GM12878 (cell line): ENCODE data around the gene C21orf91. TPM values are rescaled to one million over a fixed set of nuclear protein-coding genes. Genes with fewer than 3 reads are reported as not detected.

Source experiments
- ASH2L ChIP-seq: fragments of 300-600, 200-600 bp; sonication (generic); IDR thresholded peaks from 2 replicates; pipeline ENCODE4 v1.6.1; 2017; ENCODE audit warnings: low read depth, mild to moderate bottlenecking, borderline replicate concordance
- BCLAF1 ChIP-seq: fragments of 450-650 bp; IDR thresholded peaks from 2 replicates; pipeline ENCODE4 v1.6.1; 2017; ENCODE audit warnings: antibody characterized with exemption, mild to moderate bottlenecking, moderate library complexity
- CBFB ChIP-seq: IDR thresholded peaks from 2 replicates; pipeline ENCODE4 v1.6.1; 2016; ENCODE audit warnings: antibody characterized with exemption, low read depth
- CBX3 ChIP-seq: fragments of 200-600 bp; sonication (generic); IDR thresholded peaks from 2 replicates; pipeline ENCODE4 v1.6.1; 2016; ENCODE audit warnings: low read depth, borderline replicate concordance
- CHD1 ChIP-seq: IDR thresholded peaks from 2 replicates; pipeline ENCODE4 v1.6.1; 2012; ENCODE audit warnings: low read depth, low read length, improper control_type of control experiment
- CHD2 ChIP-seq: IDR thresholded peaks from 2 replicates; pipeline ENCODE4 v1.6.1; 2011; ENCODE audit warnings: low read depth, low read length, improper control_type of control experiment, borderline replicate concordance
- CREM ChIP-seq: IDR thresholded peaks from 2 replicates; pipeline ENCODE4 v1.6.1; 2014; ENCODE audit warnings: antibody characterized with exemption, low read depth
- HDAC6 ChIP-seq: fragments of 200-600 bp; sonication (generic); IDR thresholded peaks from one replicate; pipeline ENCODE4 v1.8.0; 2017; ENCODE audit warnings: antibody characterized with exemption; ENCODE audit not compliant: unreplicated experiment
- HDGF ChIP-seq: fragments of 450-650 bp; IDR thresholded peaks from 2 replicates; pipeline ENCODE4 v1.6.1; 2016; ENCODE audit warnings: antibody characterized with exemption
- IKZF2 ChIP-seq, 2 experiments: fragments of 450-650 bp; IDR thresholded peaks; 2 replicates each; pipeline ENCODE4 v1.6.1; 2017; ENCODE audit warnings: mild to moderate bottlenecking in 2 of 2, moderate library complexity in 2 of 2
- MEF2B ChIP-seq: fragments of 450-650 bp; IDR thresholded peaks from 2 replicates; pipeline ENCODE4 v1.6.1; 2018; ENCODE audit warnings: mild to moderate bottlenecking, moderate library complexity; ENCODE audit not compliant: partially characterized antibody, poor library complexity, severe bottlenecking
- NBN ChIP-seq: fragments of 450-650 bp; IDR thresholded peaks from 2 replicates; pipeline ENCODE4 v1.6.1; 2016
- NR2F1 ChIP-seq: fragments of 450-650 bp; conservative IDR thresholded peaks from 2 replicates; pipeline ENCODE4 v1.6.1; 2017; ENCODE audit warnings: mild to moderate bottlenecking
- PBX3 ChIP-seq: IDR thresholded peaks from 2 replicates; pipeline ENCODE4 v1.6.1; 2011; ENCODE audit warnings: mild to moderate bottlenecking, low read depth, low read length, moderate library complexity; ENCODE audit not compliant: insufficient replicate concordance
- SMC3 ChIP-seq: IDR thresholded peaks from 2 replicates; pipeline ENCODE4 v1.6.1; 2011; ENCODE audit warnings: low read length, improper control_type of control experiment, borderline replicate concordance
- SREBF1 ChIP-seq: IDR thresholded peaks from 2 replicates; pipeline ENCODE4 v1.6.1; 2012; ENCODE audit warnings: mild to moderate bottlenecking, low read length
- SUZ12 ChIP-seq: fragments of 200-600 bp; sonication (generic); IDR thresholded peaks from one replicate; pipeline ENCODE4 v1.6.1; 2018; ENCODE audit warnings: antibody characterized with exemption, mild to moderate bottlenecking; ENCODE audit not compliant: unreplicated experiment
- USF1 ChIP-seq: IDR thresholded peaks from 2 replicates; pipeline ENCODE4 v1.6.1; 2011; ENCODE audit warnings: borderline replicate concordance, low read depth, mild to moderate bottlenecking, moderate library complexity, mixed read lengths, low read length; ENCODE audit not compliant: insufficient read depth; ENCODE audit errors: extremely low read length
- USF2 ChIP-seq: IDR thresholded peaks from 2 replicates; pipeline ENCODE4 v1.6.1; 2011; ENCODE audit warnings: low read depth, low read length, improper control_type of control experiment, borderline replicate concordance
- YY1 ChIP-seq: IDR thresholded peaks from 2 replicates; pipeline ENCODE4 v1.6.1; 2011; ENCODE audit warnings: low read depth, mild to moderate bottlenecking, low read length
- ZNF207 ChIP-seq: fragments of 450-650 bp; IDR thresholded peaks from 2 replicates; pipeline ENCODE4 v1.6.1; 2014; ENCODE audit warnings: antibody characterized with exemption, mild to moderate bottlenecking, borderline replicate concordance
- ZNF622 ChIP-seq: fragments of 450-650 bp; IDR thresholded peaks from 2 replicates; pipeline ENCODE4 v1.6.1; 2017; ENCODE audit warnings: mild to moderate bottlenecking, inconsistent platforms
- polyA plus RNA-seq, 11 experiments: library from polyadenylated mRNA; depleted of rRNA in 4 of 11; unstranded in 6 of 11; stranded (reverse) in 5 of 11; fragments of >200 nt; fragmentation: Nextera tagmentation in 4 of 11; fragmentation: Illumina TruSeq in 1 of 11; extraction: Ambion mirVana in 4 of 11; extraction: Trizol in 1 of 11; gene quantifications; 1 replicate in 1 of 11; 2 replicates in 10 of 11; pipeline versions ENCODE4 v1.2.1 to v1.2.3, GENCODE V29; 2011 to 2016; ENCODE audit warnings: inconsistent platforms in 2 of 11, missing spikeins in 2 of 11, low read depth in 1 of 11
- total RNA-seq, 4 experiments: library from RNA; depleted of rRNA in 3 of 4; stranded (reverse); fragments of >200 nt in 3 of 4; fragmentation: Illumina TruSeq in 1 of 4; extraction: Trizol in 1 of 4; gene quantifications; 2 replicates each; pipeline versions ENCODE4 v1.2.1 to v1.2.3, GENCODE V29; 2013 to 2021
- TF ChIP-seq, protein P1 (sequence below): fragments of 150-350 bp; IDR thresholded peaks from 2 replicates; pipeline ENCODE4 v1.6.1; 2016; ENCODE audit warnings: low read depth, low read length

The C21orf91 gene
- total and polyA plus RNA-seq, 10 of the 15 experiments (the other 5 are each of a cell fraction or from before 2014, with no cell fraction given), result 9.3 to 40.3 (median 29.8) TPM

- TF ChIP-seq PBX3 (peak; percentile 17), ASH2L (no peak), YY1 (no peak), SUZ12 (no peak), CREM (peak; percentile 93), USF1 (peak; percentile 26), CHD2 (peak; percentile 51; the same call in 1 of the 2 replicates), NBN (0 out of 2 replicates have a peak, but pooled peaks have one; percentile 18), BCLAF1 (no peak), CBX3 (no peak), USF2 (peak; percentile 50; the same call in 1 of the 2 replicates), MEF2B (peak; percentile 88), ZNF622 (no peak), CBFB (peak; percentile 79; the same call in 1 of the 2 replicates), HDGF (no peak), SREBF1 (no peak), SMC3 (no peak), ZNF207 (no peak), NR2F1 (0 out of 2 replicates have a peak, but pooled peaks have one; percentile 25), CHD1 (no peak), HDAC6 (no peak), IKZF2 (IDR thresholded peaks at IDR 0.05) (peak; percentile 49 to 75; a peak in 3 of 4 replicates)
- TF ChIP-seq, protein P1, sequence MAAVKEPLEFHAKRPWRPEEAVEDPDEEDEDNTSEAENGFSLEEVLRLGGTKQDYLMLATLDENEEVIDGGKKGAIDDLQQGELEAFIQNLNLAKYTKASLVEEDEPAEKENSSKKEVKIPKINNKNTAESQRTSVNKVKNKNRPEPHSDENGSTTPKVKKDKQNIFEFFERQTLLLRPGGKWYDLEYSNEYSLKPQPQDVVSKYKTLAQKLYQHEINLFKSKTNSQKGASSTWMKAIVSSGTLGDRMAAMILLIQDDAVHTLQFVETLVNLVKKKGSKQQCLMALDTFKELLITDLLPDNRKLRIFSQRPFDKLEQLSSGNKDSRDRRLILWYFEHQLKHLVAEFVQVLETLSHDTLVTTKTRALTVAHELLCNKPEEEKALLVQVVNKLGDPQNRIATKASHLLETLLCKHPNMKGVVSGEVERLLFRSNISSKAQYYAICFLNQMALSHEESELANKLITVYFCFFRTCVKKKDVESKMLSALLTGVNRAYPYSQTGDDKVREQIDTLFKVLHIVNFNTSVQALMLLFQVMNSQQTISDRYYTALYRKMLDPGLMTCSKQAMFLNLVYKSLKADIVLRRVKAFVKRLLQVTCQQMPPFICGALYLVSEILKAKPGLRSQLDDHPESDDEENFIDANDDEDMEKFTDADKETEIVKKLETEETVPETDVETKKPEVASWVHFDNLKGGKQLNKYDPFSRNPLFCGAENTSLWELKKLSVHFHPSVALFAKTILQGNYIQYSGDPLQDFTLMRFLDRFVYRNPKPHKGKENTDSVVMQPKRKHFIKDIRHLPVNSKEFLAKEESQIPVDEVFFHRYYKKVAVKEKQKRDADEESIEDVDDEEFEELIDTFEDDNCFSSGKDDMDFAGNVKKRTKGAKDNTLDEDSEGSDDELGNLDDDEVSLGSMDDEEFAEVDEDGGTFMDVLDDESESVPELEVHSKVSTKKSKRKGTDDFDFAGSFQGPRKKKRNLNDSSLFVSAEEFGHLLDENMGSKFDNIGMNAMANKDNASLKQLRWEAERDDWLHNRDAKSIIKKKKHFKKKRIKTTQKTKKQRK, result no peak
These were observed 29.1 kb upstream of the C21orf91 start (continued) for GRCh38 chr21:17848228-17848627.
